ENCODE results near the gene NUDT16. TPM values are rescaled to one million over a fixed set of nuclear protein-coding genes. Genes with fewer than 3 reads are reported as not detected.
"Not testable (repeated sequence)": the region's sequence is repeated elsewhere in the genome, so short reads cannot be mapped to it uniquely, and the experiment has no call there.

The NUDT16 gene
- 45.3 TPM for polyA plus RNA-seq (ENCODE audit: insufficient read length)
- long read RNA-seq, donor 1, full-length matches to known transcripts: 19 of 27 reads
- long read RNA-seq, donor 1, partial matches to known transcripts: 8 of 27 reads
- long read RNA-seq, donor 1, other reads (novel, unspliced or antisense): 0 of 27 reads
- long read RNA-seq, donor 2, full-length matches to known transcripts: 20 of 20 reads
- long read RNA-seq, donor 2, partial matches to known transcripts: 0 of 20 reads
- long read RNA-seq, donor 2, other reads (novel, unspliced or antisense): 0 of 20 reads
- long read RNA-seq, donor 3, full-length matches to known transcripts: 14 of 14 reads
- long read RNA-seq, donor 3, partial matches to known transcripts: 0 of 14 reads
- long read RNA-seq, donor 3, other reads (novel, unspliced or antisense): 0 of 14 reads
- long read RNA-seq, donor 4, full-length matches to known transcripts: 1 of 7 reads
- long read RNA-seq, donor 4, partial matches to known transcripts: 6 of 7 reads
- long read RNA-seq, donor 4, other reads (novel, unspliced or antisense): 0 of 7 reads
- long read RNA-seq, donor 5, full-length matches to known transcripts: 32 of 39 reads
- long read RNA-seq, donor 5, partial matches to known transcripts: 7 of 39 reads
- long read RNA-seq, donor 5, other reads (novel, unspliced or antisense): 0 of 39 reads
- long read RNA-seq, donor 6, full-length matches to known transcripts: 25 of 25 reads
- long read RNA-seq, donor 6, partial matches to known transcripts: 0 of 25 reads
- long read RNA-seq, donor 6, other reads (novel, unspliced or antisense): 0 of 25 reads
- long read RNA-seq, donor 7, full-length matches to known transcripts: 25 of 48 reads
- long read RNA-seq, donor 7, partial matches to known transcripts: 23 of 48 reads
- long read RNA-seq, donor 7, other reads (novel, unspliced or antisense): 0 of 48 reads
- long read RNA-seq, donor 8, full-length matches to known transcripts: 3 of 14 reads
- long read RNA-seq, donor 8, partial matches to known transcripts: 11 of 14 reads
- long read RNA-seq, donor 8, other reads (novel, unspliced or antisense): 0 of 14 reads

DNA sequence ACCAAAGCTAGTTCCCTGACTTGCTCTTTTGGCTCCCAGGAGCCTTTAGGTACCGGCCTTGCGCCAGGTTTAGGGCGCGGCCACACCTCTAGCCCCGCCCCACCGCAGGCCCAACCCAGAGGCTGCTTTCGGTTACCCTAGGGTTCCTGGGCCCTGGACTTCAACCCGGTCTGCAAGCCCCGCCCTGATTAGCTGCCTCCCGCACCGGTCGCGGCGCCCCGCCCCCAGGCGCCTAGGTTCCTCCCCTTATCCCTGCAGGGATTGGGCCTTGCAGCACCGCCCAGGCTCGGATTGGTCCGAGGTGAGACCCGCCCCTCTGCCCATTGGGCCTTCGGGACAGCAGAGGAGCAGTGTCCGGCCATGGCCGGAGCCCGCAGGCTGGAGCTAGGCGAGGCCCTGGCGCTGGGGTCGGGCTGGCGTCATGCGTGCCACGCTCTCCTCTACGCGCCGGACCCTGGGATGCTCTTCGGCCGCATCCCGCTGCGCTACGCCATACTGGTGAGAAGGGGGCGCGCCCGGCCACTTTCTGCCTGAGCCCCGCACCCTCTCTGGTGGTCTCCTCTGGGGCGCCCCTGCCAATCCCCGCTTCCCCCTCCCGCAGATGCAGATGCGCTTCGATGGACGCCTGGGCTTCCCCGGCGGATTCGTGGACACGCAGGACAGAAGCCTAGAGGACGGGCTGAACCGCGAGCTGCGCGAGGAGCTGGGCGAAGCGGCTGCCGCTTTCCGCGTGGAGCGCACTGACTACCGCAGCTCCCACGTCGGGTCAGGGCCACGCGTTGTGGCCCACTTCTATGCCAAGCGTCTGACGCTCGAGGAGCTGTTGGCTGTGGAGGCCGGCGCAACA lies at the start of gene NUDT16:
Gene NUDT16 (plus strand): TSS at position 330 of the 847 bp plus-strand sequence. CDS start 31 bp downstream, at position 361.
- peak; percentile 98 for DNase-seq

DNA sequence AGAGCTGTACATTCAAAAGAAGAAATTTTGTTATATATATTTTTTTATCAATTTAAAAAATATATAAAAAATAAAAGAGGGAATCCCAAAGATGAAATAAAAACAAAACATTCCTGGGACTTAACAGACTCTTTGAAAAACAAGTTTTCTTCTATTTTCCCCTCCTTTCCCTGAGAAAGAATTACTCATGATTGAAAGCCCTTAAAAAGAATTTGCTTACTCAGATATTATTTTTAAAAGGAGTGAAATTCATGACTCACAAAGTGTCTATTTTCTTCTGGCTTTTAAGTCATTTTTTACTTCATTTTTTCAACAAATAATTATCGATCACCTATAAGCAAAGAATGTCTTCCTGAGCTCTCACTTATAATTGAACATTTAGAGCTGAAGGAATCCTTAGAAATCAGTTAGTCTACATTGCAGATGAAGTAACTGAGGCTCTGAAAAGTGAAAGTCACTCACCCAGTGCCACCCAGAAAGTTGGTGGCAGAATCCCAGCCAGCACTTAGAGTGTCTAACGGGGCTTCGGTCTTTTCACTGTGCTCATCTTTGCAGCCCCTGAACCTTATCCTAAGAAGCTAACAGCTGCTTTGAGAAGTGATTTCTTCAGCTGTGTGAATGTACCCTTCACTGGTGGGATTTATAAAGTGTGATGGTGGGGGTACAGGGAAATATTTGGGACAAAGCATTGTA lies 42.5 kb upstream of the NUDT16 start:
- DNase-seq: no peak

DNA sequence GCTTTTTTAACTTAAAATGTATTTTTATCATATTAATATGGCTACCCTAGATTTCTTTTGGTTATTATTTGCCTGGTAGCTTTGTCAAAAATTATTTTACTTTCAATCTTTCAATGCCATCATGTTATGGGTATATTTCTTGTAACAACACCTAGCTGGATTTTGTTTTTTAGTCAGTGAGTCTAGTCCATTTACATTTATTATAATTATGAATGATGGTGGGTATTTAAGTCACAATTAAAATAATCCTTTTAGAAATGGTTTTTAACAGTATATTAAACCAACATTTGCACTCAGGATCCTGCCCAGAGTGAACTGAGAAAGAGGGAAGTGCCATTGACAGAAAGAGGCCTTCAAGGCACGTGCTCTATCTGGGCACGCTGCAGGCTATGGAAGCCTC lies 39.8 kb upstream of the NUDT16 start:
- no peak for DNase-seq

DNA sequence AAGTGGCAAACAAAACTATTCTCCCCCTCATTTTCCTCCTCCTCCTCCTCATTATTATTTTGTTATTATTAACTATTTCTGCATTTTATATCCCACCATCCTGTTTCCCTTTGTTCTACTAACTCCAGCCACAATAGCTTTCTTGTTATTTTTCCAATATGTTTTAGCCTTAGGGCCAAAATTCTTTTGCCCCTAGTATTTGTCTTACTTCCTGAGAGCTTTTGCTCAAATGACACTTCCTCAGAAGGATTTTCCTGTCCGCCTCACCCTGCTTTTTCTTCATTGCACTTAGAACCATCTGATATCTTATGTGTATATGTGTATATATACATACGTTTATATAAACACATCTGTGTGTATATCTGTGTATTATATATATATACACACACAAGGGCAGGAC lies 32.7 kb upstream of the NUDT16 start:
- no peak for DNase-seq

DNA sequence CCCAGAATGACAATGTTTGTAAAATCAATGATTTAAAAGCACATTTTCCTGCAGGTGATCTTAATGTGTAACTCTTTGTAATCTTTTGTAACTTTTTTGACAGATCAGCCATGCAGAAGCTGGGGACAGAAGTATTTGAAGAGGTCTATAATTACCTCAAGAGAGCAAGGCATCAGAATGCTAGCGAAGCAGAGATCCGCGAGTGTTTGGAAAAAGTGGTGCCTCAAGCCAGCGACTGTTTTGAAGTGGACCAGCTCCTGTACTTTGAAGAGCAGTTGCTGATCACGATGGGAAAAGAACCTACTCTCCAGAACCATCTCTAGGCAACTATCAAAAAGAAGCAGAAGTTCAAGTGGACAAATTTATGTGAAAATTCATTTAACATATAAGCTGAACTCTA lies 32.1 kb upstream of the NUDT16 start:
- DNase-seq: no peak

DNA sequence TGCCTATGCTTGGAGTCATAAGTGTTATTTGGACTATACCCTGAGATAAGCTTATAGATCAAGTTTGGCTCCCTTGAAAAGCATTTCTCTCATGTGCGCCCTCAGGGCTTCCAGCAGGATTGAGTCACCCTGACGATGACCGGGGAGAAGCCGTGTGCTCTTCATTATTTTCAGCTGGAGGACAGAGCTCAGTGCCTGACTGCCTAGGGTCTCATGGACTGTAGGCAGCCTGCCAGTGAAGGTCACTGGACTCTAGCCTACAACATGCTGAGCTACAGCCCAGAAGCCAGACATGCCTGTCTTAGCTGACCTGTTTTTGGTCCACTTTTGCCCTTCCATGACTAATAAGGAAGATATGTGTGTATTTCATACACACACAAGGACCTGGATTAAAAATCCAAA lies 31.6 kb upstream of the NUDT16 start:
- no peak for DNase-seq

DNA sequence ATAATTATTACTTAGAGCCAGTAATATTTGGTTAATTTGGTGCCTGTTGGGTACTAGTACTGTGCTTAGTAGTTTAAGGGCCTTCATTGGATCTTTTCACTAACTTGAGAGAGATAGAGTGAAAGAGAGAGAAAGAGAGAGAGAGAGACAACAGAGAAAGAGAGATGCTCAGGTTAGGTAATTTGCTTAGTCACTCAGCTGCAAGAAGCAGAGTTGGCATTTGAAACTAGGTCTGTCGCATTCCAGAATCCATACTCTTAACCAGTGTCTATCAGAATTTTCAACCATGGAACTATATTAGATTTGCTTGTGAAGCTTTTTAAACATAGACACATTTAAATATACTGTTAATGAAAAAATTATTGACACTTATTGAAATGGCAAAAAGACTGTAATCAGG lies 31.1 kb upstream of the NUDT16 start:
- no peak for DNase-seq

DNA sequence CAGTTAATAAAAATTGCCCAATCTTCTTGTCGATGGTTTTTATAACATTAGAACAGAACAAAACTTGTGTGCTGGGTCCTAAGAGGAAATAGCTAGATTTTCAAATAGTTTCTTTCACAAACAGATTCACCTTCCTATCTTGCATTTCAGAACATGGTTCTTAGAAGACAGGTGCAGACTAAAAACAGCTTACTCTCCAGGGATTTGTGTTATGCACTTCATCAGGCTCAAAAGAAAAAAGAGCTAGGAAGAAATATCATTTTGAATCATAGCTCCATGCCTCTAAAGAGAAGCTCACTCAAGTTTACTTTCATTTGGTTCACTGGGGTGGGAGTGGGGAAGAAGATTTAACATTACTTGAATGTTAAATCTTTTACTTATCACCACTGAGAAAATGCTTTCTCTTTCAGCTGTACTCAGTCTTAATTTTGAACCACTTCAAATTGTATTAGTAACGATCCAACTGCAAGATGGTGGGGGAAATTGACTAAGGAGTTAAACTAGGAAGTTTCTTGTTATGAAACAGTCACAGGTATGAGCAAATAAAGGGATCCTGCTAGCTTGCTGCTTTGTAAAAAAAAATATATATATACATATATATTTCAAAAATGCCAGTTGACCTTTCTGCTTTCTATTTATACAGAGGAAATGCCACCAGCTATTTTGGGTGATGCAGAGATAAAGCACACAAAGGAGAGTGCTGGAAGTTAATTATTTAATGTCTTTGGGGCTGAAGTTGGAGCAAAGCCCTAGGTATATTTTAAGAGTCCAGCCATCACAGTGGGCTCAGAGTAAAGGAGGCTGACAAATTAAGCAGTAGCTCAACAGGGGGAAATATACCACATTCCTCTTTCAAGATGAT lies 28.3 kb upstream of the NUDT16 start:
- DNase-seq: no peak

DNA sequence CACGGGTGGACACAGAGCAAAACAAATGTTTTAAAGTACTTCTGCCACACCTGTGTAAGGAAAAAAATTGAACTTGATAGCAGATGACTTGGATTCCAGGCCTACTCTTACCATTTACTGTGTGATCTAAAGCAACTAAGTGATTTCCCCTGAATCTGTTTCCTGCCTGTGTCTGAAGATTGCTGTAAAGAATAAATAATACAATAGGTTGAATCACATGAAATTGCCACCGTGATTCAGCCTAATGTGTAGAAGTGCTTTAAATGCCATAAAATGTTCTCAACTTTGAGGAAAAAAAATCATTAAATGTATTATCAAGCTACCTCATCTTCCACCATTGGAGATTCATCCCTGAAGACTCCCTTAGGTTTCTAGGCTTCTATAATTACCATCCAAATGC lies 27.6 kb upstream of the NUDT16 start:
- no peak for DNase-seq

DNA sequence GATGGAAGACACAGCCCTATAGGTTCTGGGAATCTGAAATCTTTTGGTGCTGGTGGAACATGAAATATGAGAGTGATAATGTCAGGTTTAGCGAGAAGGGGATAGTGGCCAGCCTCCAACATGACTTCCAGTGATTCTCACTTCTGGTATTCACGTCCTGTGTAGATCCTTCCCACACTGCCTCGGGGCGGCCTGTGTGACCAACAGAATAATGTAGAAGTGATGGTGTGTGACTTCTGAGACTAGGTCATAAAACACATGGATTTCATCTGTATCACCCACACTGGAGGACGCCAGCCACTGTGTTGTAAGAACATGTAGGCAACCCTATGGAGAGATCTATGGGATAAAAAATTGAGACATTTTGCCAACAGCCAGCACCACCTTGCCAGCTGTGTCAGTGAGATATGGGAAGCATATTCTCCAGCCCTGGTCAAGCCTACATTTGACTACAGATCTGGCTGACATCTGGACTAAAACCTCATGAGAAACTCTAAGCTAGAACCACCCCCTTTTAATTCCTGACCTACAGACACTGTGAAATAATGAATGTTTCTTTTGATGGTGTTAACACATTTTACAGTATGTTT lies 25.5 kb upstream of the NUDT16 start:
- no peak for DNase-seq

DNA sequence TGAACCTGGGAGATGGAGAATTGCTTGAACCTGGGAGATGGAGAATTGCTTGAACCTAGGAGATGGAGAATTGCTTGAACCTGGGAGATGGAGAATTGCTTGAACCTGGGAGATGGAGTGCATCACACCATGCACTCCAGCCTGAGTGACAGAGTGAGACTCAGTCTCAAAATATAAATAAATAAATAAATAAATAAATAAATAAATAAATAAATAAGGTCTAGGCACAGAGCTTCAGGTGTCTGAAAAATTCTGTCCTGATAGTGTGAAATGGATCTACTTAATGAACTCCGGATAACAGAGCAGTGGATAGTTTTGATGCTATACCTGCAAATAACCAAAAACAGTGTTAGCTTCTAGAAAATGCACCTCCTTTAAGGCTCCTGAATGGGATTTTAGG lies 24.3 kb upstream of the NUDT16 start:
- no peak for DNase-seq

DNA sequence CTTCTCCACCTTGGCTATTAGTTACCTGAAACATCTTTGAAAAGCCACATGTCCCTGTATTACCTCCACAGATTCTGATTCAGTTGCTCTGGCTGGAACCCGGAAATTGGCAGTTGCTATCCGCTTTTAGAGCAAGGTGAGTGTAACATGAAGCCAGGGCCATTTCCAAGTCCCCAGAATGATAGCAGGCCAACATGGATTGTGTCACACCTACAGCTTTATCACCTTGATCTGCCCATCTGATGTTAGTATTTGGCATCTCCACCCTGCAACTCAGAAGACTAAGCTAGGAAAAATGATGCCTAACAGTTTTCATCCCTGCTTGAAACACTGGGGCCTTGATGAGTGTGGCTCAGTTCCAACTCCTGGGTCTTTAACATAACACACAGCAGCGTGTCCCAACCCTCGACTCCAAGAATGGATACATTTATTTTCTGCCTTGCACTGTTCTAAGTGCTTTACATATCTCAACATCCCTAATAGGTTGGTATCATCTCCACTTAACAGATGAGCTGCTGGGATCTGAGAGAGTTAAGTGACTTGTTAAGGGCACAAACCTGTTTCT lies 21.3 kb upstream of the NUDT16 start:
- no peak for DNase-seq

DNA sequence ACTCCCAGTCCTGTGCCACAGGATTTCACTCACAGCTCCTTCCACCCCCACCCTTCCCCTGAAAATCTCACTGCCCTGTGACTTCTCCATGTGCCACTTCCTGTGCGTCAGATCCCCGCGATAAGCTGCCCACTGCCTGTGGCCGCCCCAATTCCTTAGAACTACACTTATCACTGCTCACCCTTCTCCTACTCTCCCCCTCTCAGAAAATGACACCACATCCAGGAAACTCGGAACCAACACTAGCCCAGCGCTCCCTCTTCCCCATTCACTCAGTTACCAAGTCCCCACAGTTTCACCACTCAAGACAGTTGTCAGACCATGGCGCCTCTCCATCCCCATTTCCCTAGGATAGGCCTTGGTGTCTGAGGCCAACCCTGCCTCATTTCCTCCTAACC lies 20.5 kb upstream of the NUDT16 start:
- DNase-seq: not testable (repeated sequence)

DNA sequence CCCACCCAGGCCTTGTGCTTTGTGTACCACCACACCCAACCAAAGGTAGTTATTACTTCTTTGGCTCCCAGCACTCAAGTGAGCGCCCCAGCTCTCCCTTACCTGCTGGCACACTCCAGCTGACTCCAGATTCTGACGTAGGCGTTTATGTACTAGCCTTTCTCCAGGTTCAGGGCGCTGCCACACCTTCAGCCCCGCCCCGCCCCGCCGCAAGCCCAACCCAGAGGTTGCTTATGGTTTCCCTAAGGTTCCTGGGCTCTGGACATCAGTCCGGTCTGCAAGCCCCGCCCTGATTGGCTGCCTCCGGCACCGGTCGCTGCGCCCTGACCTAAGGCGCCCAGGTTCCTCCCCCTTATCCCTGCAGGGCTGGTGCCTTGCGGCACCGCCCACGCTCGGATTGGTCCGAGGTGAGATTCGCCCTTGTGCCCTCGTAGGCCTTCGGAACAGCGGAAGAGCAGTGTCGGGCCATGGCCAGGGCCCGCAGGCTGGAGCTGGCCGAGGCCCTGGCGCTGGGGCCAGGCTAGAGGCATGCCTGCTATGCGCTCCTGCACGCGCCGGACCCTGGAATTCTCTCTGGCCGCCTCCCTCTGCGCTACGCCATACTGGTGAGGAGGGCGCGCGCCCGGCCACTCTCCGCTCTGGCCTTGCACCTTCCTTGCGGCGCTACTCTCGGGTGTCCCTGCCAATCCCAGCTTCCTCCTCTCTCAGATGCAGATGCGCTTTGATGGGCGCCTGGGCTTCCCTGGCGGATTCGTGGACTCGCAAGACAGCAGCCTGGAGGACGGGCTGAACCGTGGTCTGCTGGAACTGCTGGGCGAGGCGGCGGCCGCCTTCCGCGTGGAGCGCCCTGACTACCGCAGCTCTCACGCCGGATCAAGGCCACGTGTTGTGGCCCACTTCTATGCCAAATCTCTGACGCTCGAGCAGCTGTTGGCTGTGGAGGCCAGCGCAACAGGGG lies 19.8 kb upstream of the NUDT16 start:
- DNase-seq: peak; percentile 49

DNA sequence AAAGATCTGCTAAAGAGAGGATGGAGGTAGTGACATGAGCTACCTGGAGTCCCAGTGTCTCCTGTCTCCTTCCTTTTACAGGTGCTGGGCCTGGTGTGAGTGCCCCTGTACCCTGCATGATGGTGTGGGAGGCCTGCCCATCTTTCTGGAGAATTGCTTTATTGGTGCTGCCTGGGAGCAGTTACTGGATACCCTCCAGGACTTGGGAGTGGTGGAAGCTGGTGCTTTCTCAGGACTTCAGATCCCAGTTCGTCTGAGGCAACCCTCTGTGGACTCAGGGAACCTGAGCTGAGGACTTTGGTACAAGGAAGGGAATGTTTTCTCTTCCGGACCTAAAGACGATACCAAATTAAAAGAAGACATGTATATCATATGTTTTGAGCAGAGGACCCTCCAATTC lies 18.3 kb upstream of the NUDT16 start:
- DNase-seq: no peak

DNA sequence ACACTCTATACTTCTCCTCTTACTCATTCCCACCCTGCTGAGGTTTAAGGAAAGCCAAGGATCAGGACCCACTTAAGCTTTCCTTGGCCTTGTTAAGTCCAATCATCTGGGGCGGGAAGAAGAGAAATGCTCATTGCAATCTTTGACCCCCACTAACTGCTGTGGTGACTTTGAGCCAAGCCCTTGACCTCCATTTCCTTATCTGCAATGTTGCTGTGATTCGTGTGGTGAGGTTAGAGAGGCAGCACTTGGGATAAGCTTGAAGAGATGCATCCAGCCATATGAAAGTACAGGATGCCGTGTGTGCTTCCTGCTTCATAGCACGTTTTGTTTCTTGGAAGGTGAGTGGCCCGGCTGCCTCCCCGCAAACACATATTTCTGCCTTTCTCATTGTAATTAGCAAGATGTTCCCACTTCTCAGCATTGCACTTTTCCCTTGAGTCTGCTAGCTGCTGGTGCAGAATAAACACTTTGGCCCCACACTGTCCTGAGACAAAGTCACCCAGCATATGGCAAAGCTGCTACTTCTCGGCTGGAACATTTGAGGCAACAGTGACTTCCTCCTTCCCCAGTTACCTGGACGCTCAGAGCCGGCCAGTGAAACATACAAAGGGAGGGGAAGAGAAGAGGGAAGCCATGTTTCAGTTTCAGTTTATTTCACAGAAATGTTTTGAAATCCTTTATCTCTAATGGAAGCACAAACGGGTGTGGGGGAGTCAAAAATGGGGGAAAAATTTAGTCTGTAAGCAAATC lies 10.5 kb upstream of the NUDT16 start:
- no peak for DNase-seq

DNA sequence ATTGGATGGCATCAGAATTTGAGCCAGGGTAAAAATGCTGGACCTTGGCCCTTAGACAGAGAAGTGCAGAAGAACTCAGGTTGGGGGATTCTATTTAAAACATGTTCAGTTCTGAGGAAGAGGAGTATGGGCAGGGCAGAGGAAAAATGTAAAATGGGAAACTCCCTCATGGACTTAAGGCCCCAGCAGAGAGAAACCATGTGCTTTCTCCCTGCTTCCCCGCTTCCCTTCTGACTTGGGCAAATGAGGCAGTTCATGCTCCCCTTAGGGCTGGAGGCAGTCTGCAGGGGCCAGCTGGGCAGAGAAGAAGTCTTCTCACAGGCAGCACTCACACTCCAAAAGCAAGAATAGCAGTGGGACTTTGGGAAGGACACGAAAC lies 9.9 kb upstream of the NUDT16 start:
- DNase-seq: no peak

DNA sequence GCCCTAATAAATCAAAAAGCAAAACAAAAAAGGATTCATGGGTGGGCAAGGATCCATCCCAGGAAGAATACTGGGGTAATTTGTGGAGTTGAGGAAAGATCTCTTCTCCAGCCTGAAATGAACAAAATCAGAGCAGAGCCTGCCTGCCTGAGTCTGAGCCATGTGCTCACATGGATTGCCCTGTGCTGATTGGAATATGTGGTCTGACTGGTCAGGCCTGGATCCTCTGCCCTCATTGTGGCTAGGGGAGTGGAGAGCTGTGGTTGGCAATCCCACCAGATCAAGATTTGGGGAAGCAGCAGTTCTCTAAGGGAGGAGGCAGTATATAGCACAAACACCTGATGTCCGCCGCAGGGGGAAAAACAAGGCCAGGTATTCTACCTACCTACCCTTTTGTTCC lies 6.8 kb upstream of the NUDT16 start:
- no peak for DNase-seq

Measured in left kidney (tissue), 8 donors.